Type B pancreatic cell (in vitro differentiated cells): ENCODE results near the gene VAMP1. TPM values are rescaled to one million over a fixed set of nuclear protein-coding genes. Genes with fewer than 3 reads are reported as not detected.
A peak's percentile ranks its signal among the peaks of the same experiment; 100 is the strongest.

ENCODE experiments used
- DNase-seq: peaks from one replicate; pipeline ENCODE4 v3.0.0; 2021; ENCODE audit warnings: mixed read lengths; ENCODE audit not compliant: unreplicated experiment; ENCODE audit errors: extremely low spot score
- H3K27ac Mint-ChIP-seq: 2 replicates; pipeline ENCODE4 v1.8.0; 2021; ENCODE audit warnings: mild to moderate bottlenecking, mixed read lengths
- H3K27me3 Mint-ChIP-seq: 2 replicates; pipeline ENCODE4 v1.8.0; 2021; ENCODE audit warnings: mixed read lengths
- H3K36me3 Mint-ChIP-seq: 2 replicates; pipeline ENCODE4 v1.8.0; 2021; ENCODE audit warnings: mixed read lengths
- H3K4me1 Mint-ChIP-seq: one replicate; pipeline ENCODE4 v1.8.0; 2021; ENCODE audit warnings: mixed read lengths; ENCODE audit not compliant: unreplicated experiment
- H3K4me3 Mint-ChIP-seq: 2 replicates; pipeline ENCODE4 v1.8.0; 2021; ENCODE audit warnings: mild to moderate bottlenecking, mixed read lengths
- H3K9me3 Mint-ChIP-seq: 2 replicates; pipeline ENCODE4 v1.8.0; 2021; ENCODE audit warnings: mixed read lengths
- total RNA-seq: library from RNA; stranded (reverse); gene quantifications from 2 replicates; pipeline ENCODE4 v1.2.1, GENCODE V29; 2021; ENCODE audit warnings: low replicate concordance
- TF ChIP-seq, protein P1 (sequence below): fragments of 200-600 bp; sonication (generic); conservative IDR thresholded peaks from 2 replicates; pipeline ENCODE4 v1.5.0; 2021; ENCODE audit warnings: antibody characterized with exemption, mild to moderate bottlenecking

The VAMP1 gene
- total RNA-seq, 1 donor from 2014 or later, result 10.1 TPM

DNA sequence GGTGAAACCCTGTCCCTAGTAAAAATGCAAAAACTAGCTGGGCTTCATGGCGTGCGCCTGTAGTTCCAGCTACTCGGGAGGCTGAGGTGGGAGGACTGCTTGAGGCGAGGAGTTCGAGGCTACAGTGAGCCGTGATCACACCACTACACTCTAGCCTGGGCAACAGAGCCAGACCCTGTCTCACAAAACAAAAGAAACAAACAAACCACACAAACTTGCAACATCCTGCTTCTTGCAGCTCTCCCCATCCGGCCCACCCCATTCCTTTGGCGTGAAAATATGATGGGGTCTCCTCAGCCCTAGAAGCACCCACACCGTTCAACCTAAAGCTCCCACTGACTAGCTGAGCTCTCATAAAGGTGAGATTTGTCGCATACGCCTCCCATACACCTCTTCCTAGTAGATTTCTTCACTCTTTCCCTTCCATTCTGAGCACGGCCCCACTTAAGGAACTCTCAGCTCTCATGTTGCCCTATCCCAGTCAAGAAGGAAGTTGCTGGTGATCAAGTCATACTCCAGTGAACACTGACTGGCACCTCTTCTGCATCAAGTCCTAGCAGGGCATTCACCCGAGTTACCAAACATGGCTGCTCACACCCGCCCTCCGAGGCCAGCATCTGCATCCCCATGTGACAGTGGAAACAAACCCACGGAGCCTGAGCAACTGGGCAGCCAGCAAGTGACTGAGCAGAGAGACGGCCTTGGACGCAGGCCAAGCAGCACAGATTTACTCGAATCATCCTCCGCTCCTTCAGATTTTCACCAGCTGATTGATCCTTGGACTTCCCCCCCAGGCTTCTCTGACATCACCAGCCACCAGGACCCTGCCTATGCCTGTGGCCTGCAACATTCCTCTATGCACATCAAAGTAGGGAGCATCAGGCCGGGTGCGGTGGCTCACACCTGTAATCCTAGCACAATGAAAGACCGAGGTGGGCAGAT lies 44.6 kb downstream of the VAMP1 start:
- Mint-ChIP-seq H3K4me1 (peaks cover 8% of the 10 kb centered on the region), H3K9me3 (no peaks in the 10 kb centered on the region), H3K36me3 (peaks cover 2% of the 10 kb centered on the region), H3K27ac (peak overlapping the region; percentile 86), H3K4me3 (no peak overlapping the region), H3K27me3 (peaks cover 9% of the 10 kb centered on the region)
- DNase-seq, result peak; percentile 62
- TF ChIP-seq, protein P1, sequence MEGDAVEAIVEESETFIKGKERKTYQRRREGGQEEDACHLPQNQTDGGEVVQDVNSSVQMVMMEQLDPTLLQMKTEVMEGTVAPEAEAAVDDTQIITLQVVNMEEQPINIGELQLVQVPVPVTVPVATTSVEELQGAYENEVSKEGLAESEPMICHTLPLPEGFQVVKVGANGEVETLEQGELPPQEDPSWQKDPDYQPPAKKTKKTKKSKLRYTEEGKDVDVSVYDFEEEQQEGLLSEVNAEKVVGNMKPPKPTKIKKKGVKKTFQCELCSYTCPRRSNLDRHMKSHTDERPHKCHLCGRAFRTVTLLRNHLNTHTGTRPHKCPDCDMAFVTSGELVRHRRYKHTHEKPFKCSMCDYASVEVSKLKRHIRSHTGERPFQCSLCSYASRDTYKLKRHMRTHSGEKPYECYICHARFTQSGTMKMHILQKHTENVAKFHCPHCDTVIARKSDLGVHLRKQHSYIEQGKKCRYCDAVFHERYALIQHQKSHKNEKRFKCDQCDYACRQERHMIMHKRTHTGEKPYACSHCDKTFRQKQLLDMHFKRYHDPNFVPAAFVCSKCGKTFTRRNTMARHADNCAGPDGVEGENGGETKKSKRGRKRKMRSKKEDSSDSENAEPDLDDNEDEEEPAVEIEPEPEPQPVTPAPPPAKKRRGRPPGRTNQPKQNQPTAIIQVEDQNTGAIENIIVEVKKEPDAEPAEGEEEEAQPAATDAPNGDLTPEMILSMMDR, result no peak

DNA sequence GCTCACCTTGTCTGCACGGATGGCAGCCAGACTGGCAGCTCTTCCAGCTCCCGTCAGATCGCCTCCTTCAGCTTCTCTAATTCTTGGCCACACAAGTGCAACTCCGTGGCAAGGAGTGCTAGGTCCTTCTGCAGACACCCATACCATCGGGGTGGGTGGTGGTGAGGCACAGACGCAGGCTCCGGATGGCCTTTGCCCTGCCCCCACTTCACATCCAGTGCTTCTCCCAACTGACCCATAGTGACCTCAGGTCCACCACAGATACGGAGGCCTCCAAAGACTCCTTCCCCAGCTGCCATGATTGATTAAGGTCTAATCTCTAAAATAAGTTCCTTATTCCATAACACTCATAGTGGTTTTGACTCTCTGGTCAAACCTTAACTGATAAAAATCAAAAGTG lies 45.6 kb downstream of the VAMP1 start:
- no peaks in the 10 kb centered on the region for H3K36me3 Mint-ChIP-seq
- H3K4me1 Mint-ChIP-seq, result no peaks in the 10 kb centered on the region
- peaks cover 6% of the 10 kb centered on the region for H3K27me3 Mint-ChIP-seq
- DNase-seq, result peak; percentile 47
- H3K4me3 Mint-ChIP-seq, result no peak overlapping the region
- H3K9me3 Mint-ChIP-seq, result no peaks in the 10 kb centered on the region
- H3K27ac Mint-ChIP-seq, result no peak overlapping the region
- TF ChIP-seq, protein P1, result no peak

DNA sequence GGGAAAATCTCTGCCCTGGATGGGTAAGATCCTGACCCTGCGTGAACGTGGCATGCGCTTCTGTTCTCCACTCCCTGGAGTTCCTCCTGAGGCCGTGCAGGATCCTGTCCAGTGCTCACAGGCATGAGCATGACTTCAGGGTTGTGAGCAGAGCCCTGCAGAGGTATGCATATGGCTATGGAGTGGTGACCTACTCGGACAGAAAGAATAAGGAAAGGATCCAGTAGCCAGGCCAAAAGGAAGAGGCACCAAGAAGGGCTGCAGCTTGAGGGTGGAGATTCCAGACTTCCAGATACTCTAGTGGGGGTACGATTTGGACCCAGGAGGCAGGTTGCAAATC lies 46.5 kb downstream of the VAMP1 start:
- H3K4me3 Mint-ChIP-seq, result no peak overlapping the region
- no peaks in the 10 kb centered on the region for H3K36me3 Mint-ChIP-seq
- DNase-seq, result no peak
- no peaks in the 10 kb centered on the region for H3K4me1 Mint-ChIP-seq
- H3K27me3 Mint-ChIP-seq, result peaks cover 6% of the 10 kb centered on the region
- H3K27ac Mint-ChIP-seq, result peak overlapping the region; percentile 30
- no peaks in the 10 kb centered on the region for H3K9me3 Mint-ChIP-seq
- TF ChIP-seq, protein P1, result no peak

DNA sequence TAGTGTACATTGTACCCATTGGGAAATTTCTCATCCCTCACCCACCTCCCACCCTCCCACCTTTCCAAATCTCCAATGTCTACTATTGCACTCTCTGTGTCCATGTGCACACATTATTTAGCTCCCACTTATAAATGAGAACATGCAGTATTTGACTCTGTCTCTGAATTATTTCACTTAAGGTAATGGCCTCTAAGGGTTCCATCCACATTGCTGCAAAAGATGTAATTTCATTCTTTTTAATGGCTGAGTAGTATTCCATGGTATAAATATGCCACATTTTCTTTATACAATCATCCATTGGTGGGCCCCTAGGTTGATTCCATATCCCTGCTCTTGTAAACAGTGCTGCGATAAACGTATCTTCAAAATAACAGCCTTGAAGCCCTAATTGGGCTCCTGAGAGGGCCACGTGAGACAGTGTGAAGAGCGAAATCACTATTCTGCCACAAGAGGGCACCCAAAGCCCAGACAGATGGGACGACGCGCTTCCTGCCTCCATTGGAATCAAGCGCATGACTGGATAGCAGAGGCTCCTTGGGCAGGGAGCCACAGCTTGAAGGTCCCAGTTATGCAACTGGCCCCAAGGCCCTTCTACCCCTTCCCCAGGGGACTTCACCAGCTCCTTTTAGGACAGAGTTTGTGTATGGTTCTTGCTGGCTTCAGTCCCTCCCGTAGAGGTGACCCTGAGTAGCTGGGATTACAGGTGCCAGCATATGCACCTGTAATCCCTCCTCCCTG lies 47.0 kb downstream of the VAMP1 start:
- peak overlapping the region; percentile 30 for H3K27ac Mint-ChIP-seq
- no peaks in the 10 kb centered on the region for H3K4me1 Mint-ChIP-seq
- H3K4me3 Mint-ChIP-seq, result no peak overlapping the region
- no peaks in the 10 kb centered on the region for H3K36me3 Mint-ChIP-seq
- H3K27me3 Mint-ChIP-seq, result peaks cover 6% of the 10 kb centered on the region
- DNase-seq, result no peak
- TF ChIP-seq, protein P1, result peak; percentile 87
- H3K9me3 Mint-ChIP-seq, result no peaks in the 10 kb centered on the region

DNA sequence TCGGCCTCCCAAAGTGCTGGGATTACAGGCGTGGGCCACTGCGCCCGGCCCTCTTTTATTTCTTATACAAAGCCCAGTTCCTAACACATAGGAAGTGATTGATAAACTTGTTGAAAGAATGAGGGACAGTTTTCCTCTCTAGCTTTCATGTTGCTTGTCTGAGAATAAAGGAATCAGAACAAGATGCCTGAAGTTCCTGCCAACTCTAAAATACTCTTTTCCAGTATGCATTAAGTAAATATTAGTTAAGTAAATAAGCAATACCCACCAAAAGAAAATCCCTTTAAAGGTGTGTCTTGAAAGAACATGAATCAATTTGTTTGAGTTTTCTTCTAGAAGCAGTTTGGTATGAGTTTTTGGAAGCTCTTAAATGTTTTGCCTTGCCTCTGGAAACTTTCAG lies 50.1 kb downstream of the VAMP1 start:
- H3K36me3 Mint-ChIP-seq, result no peaks in the 10 kb centered on the region
- no peaks in the 10 kb centered on the region for H3K4me1 Mint-ChIP-seq
- TF ChIP-seq, protein P1, result no peak
- H3K27ac Mint-ChIP-seq, result no peak overlapping the region
- no peak for DNase-seq
- H3K4me3 Mint-ChIP-seq, result no peak overlapping the region
- no peaks in the 10 kb centered on the region for H3K9me3 Mint-ChIP-seq
- peaks cover 12% of the 10 kb centered on the region for H3K27me3 Mint-ChIP-seq
